Left ventricle myocardium inferior (tissue), 1 donor: ENCODE results near the gene LRP2BP. TPM values are rescaled to one million over a fixed set of nuclear protein-coding genes. Genes with fewer than 3 reads are reported as not detected.

Experiments
- DNase-seq: peaks from one replicate; pipeline ENCODE4 v3.0.0-alpha.2; 2020
- H3K27ac ChIP-seq: fragments of 200-600 bp; replicated peaks from 2 replicates; pipeline ENCODE4 v1.8.0; 2021
- H3K27me3 ChIP-seq: fragments of 200-600 bp; 2 replicates; pipeline ENCODE4 v1.8.0; 2021; ENCODE audit warnings: low read depth
- H3K36me3 ChIP-seq: fragments of 200-600 bp; 2 replicates; pipeline ENCODE4 v1.8.0; 2021
- H3K4me1 ChIP-seq: fragments of 200-600 bp; 2 replicates; pipeline ENCODE4 v1.8.0; 2021
- H3K4me3 ChIP-seq: fragments of 200-600 bp; 2 replicates; pipeline ENCODE4 v1.8.0; 2021; ENCODE audit warnings: mild to moderate bottlenecking, moderate library complexity
- H3K9me3 ChIP-seq: fragments of 200-600 bp; replicated peaks from 2 replicates; pipeline ENCODE4 v1.8.0; 2021
- intact Hi-C: fragments of 100-400 bp; cut with micrococcal nuclease; formaldehyde crosslinking; loops from one replicate; pipeline ENCODE4 v1.11.0; 2022
- total RNA-seq: library from RNA; stranded (reverse); fragmentation: NEBNext Ultra II Directional; extraction: Animal tissue kit (Norgen Biotek cat#: 25700); gene quantifications from one replicate; pipeline ENCODE4 v1.2.1, GENCODE V29; 2021
- TF ChIP-seq, protein P1 (sequence below): fragments of 200-600 bp; IDR thresholded peaks from 2 replicates; pipeline ENCODE4 v1.8.0; 2021; ENCODE audit warnings: antibody characterized with exemption, mild to moderate bottlenecking, borderline replicate concordance
- donor health status: DM: no; HTN: yes; CAD: no; lungs with severe emphysema.

The LRP2BP gene
- total RNA-seq, 1 donor from 2014 or later, result 2.8 TPM

DNA sequence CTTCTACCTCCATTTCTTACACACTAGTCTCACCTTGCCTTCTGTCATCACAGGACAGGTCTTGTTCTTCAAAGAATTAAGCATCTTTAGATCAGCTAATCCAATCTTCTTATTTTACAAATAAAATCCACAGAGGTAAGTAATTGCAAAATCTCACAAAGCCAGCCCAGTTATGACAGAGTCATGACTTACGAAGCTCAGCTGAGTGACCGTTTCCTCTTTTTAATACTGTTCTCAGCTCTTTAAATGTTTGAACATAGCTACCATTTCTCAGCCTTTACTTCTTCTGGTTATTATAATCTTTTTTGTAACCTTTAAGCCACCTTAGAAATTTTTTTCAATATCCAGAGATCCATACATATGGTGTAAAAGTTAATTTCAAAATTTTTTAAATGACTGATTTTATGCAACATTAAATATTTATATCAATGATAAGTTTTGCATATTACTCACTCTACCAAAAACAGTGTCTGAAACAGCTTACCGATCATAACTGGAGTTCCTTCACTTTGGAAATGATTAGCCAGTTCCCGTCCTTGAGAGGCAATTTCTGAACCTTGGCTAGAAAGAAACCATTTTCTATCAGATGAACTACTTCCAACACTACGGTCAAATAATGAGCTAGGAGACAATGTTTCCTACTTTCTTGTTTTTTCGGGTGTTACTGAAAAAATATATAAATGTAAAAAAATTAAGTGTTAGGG lies 9.7 kb upstream of the LRP2BP start:
- TF ChIP-seq, protein P1, sequence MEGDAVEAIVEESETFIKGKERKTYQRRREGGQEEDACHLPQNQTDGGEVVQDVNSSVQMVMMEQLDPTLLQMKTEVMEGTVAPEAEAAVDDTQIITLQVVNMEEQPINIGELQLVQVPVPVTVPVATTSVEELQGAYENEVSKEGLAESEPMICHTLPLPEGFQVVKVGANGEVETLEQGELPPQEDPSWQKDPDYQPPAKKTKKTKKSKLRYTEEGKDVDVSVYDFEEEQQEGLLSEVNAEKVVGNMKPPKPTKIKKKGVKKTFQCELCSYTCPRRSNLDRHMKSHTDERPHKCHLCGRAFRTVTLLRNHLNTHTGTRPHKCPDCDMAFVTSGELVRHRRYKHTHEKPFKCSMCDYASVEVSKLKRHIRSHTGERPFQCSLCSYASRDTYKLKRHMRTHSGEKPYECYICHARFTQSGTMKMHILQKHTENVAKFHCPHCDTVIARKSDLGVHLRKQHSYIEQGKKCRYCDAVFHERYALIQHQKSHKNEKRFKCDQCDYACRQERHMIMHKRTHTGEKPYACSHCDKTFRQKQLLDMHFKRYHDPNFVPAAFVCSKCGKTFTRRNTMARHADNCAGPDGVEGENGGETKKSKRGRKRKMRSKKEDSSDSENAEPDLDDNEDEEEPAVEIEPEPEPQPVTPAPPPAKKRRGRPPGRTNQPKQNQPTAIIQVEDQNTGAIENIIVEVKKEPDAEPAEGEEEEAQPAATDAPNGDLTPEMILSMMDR, result no peak
- H3K36me3 ChIP-seq, result peaks cover 93% of the 10 kb centered on the region
- DNase-seq, result no peak
- H3K27ac ChIP-seq, result no peak overlapping the region
- no peaks in the 10 kb centered on the region for H3K27me3 ChIP-seq
- no peaks in the 10 kb centered on the region for H3K4me1 ChIP-seq
- peaks cover 5% of the 10 kb centered on the region for H3K9me3 ChIP-seq
- no peak overlapping the region for H3K4me3 ChIP-seq
- intact Hi-C loops, result no loop called here

GRCh38 chr4:185404031-185404430 lies 8.3 kb upstream of the LRP2BP start:
- no peak for DNase-seq
- intact Hi-C loops, result no loop called here
- no peaks in the 10 kb centered on the region for H3K27me3 ChIP-seq
- H3K4me3 ChIP-seq, result no peak overlapping the region
- peaks cover 93% of the 10 kb centered on the region for H3K36me3 ChIP-seq
- H3K9me3 ChIP-seq, result no peaks in the 10 kb centered on the region
- TF ChIP-seq, protein P1, result no peak
- H3K27ac ChIP-seq, result no peak overlapping the region
- peaks cover 13% of the 10 kb centered on the region for H3K4me1 ChIP-seq

DNA sequence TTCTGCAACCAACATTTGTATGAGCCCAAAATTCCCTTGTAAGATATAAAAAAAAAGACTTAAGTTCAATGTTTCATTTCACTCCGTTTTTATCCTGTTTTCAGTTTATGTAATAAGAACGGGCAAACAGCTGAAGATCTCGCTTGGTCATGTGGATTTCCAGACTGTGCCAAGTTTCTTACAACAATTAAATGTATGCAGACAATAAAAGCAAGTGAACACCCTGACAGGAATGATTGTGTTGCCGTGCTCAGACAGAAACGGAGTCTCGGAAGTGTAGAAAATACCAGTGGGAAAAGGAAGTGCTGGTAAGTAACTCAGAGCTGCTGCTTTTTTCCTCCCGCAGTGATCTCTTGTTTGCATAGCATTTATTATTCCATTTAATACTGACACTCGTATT lies 3.7 kb upstream of the LRP2BP start:
- intact Hi-C loops, result no loop called here
- Histone ChIP-seq H3K4me1 (peaks cover 56% of the 10 kb centered on the region), H3K27ac (no peak overlapping the region), H3K9me3 (no peaks in the 10 kb centered on the region), H3K4me3 (peak overlapping the region; percentile 1), H3K27me3 (no peaks in the 10 kb centered on the region), H3K36me3 (peaks cover 55% of the 10 kb centered on the region)
- TF ChIP-seq, protein P1, result no peak
- no peak for DNase-seq

GRCh38 chr4:185398618-185399017 lies 2.9 kb upstream of the LRP2BP start:
- Histone ChIP-seq H3K9me3 (no peaks in the 10 kb centered on the region), H3K36me3 (peaks cover 50% of the 10 kb centered on the region), H3K27me3 (no peaks in the 10 kb centered on the region), H3K4me3 (peak overlapping the region; percentile 1), H3K27ac (peak overlapping the region; percentile 100), H3K4me1 (peaks cover 58% of the 10 kb centered on the region)
- intact Hi-C loops, result no loop called here
- TF ChIP-seq, protein P1, result no peak
- DNase-seq, result no peak

DNA sequence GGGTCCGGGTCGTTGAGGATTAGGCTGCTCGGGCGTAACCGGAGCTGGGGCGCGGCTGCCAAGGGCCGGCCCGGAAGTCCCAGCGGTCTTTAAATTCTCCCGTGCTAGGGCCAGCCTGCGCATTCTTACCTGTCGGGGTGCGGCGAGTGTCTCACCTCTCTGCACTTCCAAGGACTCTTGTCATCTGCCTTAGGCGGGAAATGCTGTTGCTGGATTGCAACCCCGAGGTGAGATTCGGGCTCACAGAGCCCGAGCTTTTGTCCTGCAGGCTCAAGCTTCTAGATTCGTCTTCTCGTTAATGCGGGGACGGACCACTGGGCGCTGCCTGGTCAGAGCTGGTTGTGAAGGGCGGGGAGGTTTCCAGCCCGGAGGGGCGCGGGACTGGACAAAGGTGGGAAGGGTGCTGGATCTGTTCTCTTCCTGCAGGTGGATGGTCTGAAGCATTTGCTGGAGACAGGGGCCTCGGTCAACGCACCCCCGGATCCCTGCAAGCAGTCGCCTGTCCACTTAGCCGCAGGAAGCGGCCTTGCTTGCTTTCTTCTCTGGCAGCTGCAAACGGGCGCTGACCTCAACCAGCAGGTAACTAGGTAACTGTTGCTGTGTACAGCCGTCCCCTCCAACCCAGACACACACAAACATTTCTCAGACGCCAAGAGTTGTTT lies 1.1 kb upstream of the LRP2BP start, which contains the start of gene ANKRD37:
Gene ANKRD37 (plus strand): TSS at position 118 of the 662 bp plus-strand sequence. CDS start 83 bp downstream, at position 201.
- H3K4me1 ChIP-seq, result peaks cover 58% of the 10 kb centered on the region
- TF ChIP-seq, protein P1, result no peak

More for the DNA sequence above, 1.1 kb upstream of the LRP2BP start, which contains the start of gene ANKRD37:
- Histone ChIP-seq H3K36me3 (peaks cover 32% of the 10 kb centered on the region), H3K27me3 (no peaks in the 10 kb centered on the region), H3K9me3 (no peaks in the 10 kb centered on the region), H3K4me3 (peak within 1 kb of the TSS; percentile 81), H3K27ac (peak within 1 kb of the TSS; percentile 100)
- intact Hi-C loops, result no loop called here
- peak; percentile 42 for DNase-seq
